Activated T-cell treated with anti-CD3 and anti-CD28 coated beads for 48 hours (primary cell): Measurements from ENCODE around the gene DNAJC7.
"Not testable (repeated sequence)": the region's sequence is repeated elsewhere in the genome, so short reads cannot be mapped to it uniquely, and the experiment has no call there.

Experiments
- DNase-seq: peaks from one replicate; pipeline ENCODE4 v3.0.0-alpha.2; 2020; ENCODE audit warnings: low read depth

The DNAJC7 gene

GRCh38 chr17:42012363-42012762 is 4.9 kb downstream of the DNAJC7 start:
- not testable (repeated sequence) for DNase-seq

- no peak for DNase-seq
These were observed 6.2 kb downstream of the DNAJC7 start for GRCh38 chr17:42010898-42011516.

- DNase-seq: not testable (repeated sequence)
These were observed 7.0 kb downstream of the DNAJC7 start for GRCh38 chr17:42010266-42010680.

- DNase-seq: no peak
These were observed 8.1 kb downstream of the DNAJC7 start for GRCh38 chr17:42009170-42009569.

GRCh38 chr17:42005166-42005565 is 12.1 kb downstream of the DNAJC7 start:
- no peak for DNase-seq

GRCh38 chr17:42002792-42003301 is 14.4 kb downstream of the DNAJC7 start:
- no peak for DNase-seq

GRCh38 chr17:42002175-42002791 is 15.0 kb downstream of the DNAJC7 start:
- no peak for DNase-seq

GRCh38 chr17:42001729-42002128 is 15.5 kb downstream of the DNAJC7 start:
- DNase-seq: no peak

- DNase-seq: no peak
These were observed 16.7 kb downstream of the DNAJC7 start for GRCh38 chr17:42000413-42001133.

- no peak for DNase-seq
These were observed 18.7 kb downstream of the DNAJC7 start for GRCh38 chr17:41998497-41998896.

- no peak for DNase-seq
These were observed 20.4 kb downstream of the DNAJC7 start for GRCh38 chr17:41996855-41997164.

- DNase-seq: no peak
These were observed 24.7 kb downstream of the DNAJC7 start for GRCh38 chr17:41992576-41992975.

GRCh38 chr17:41989702-41990419 is 27.4 kb downstream of the DNAJC7 start:
- DNase-seq: no peak

- DNase-seq: no peak
These were observed 28.8 kb downstream of the DNAJC7 start for GRCh38 chr17:41988418-41988817.

- DNase-seq: no peak
These were observed 29.6 kb downstream of the DNAJC7 start for GRCh38 chr17:41987642-41988041.

- DNase-seq: no peak
These were observed 30.6 kb downstream of the DNAJC7 start for GRCh38 chr17:41986634-41987033.

- no peak for DNase-seq
These were observed 31.3 kb downstream of the DNAJC7 start for GRCh38 chr17:41985919-41986318.

- DNase-seq: no peak
These were observed 32.8 kb downstream of the DNAJC7 start for GRCh38 chr17:41984454-41984853.

- no peak for DNase-seq
These were observed 35.0 kb downstream of the DNAJC7 start for GRCh38 chr17:41982026-41982760.

GRCh38 chr17:41977991-41978390 is 39.2 kb downstream of the DNAJC7 start:
- DNase-seq: no peak

GRCh38 chr17:41976142-41976768 is 41.0 kb downstream of the DNAJC7 start:
- DNase-seq: no peak
